Chondrocyte (in vitro differentiated cells): Measurements from ENCODE around the gene DGCR2. TPM values are rescaled to one million over a fixed set of nuclear protein-coding genes. Genes with fewer than 3 reads are reported as not detected.

Experiments
- DNase-seq: peaks from one replicate; pipeline ENCODE4 v3.0.0; 2021; ENCODE audit warnings: mixed read lengths, low spot score
- H3K27ac Mint-ChIP-seq: one replicate; pipeline ENCODE4 v1.8.0; 2021; ENCODE audit warnings: mild to moderate bottlenecking, moderate library complexity, mixed read lengths; ENCODE audit not compliant: unreplicated experiment
- H3K27me3 Mint-ChIP-seq: 2 replicates; pipeline ENCODE4 v1.8.0; 2021; ENCODE audit warnings: low read depth, mixed read lengths
- H3K36me3 Mint-ChIP-seq: 2 replicates; pipeline ENCODE4 v1.8.0; 2021; ENCODE audit warnings: low read depth, mixed read lengths
- H3K4me1 Mint-ChIP-seq: 2 replicates; pipeline ENCODE4 v1.8.0; 2021; ENCODE audit warnings: low read depth, mild to moderate bottlenecking, mixed read lengths
- H3K4me3 Mint-ChIP-seq: one replicate; pipeline ENCODE4 v1.8.0; 2021; ENCODE audit warnings: mild to moderate bottlenecking, moderate library complexity, mixed read lengths; ENCODE audit not compliant: unreplicated experiment
- H3K9me3 Mint-ChIP-seq: 2 replicates; pipeline ENCODE4 v1.8.0; 2021; ENCODE audit warnings: low read depth, mixed read lengths
- total RNA-seq: library from RNA; stranded (reverse); gene quantifications from 3 replicates; pipeline ENCODE4 v1.2.1, GENCODE V29; 2021
- TF ChIP-seq, protein P1 (sequence below): fragments of 200-600 bp; sonication (generic); IDR thresholded peaks from 2 replicates; pipeline ENCODE4 v1.5.0; 2021; ENCODE audit warnings: antibody characterized with exemption, mild to moderate bottlenecking, moderate library complexity

The DGCR2 gene
- total RNA-seq, 1 donor from 2014 or later: 45.8 TPM

DNA sequence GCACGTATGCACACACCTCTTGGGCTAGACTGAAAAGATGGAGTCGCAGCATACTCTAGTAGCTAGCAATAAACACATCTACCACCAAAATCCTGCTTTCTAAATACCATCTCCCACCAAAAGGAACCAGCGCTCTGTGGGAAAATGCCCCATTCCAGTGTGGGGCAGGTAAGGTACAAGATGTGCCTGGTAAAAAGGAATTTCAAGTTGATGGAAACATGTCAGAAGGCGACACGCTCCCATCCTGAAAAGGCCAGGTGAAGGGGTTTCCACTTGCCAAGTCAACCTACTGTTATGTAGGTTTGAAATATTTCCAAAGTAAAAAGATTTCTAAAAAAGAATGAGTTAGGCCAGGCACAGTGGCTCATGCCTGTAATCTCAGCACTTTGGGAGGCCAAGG lies 8.8 kb downstream of the DGCR2 start:
- no peaks in the 10 kb centered on the region for H3K9me3 Mint-ChIP-seq
- H3K4me1 Mint-ChIP-seq: peaks cover 24% of the 10 kb centered on the region
- no peaks in the 10 kb centered on the region for H3K36me3 Mint-ChIP-seq
- TF ChIP-seq, protein P1, sequence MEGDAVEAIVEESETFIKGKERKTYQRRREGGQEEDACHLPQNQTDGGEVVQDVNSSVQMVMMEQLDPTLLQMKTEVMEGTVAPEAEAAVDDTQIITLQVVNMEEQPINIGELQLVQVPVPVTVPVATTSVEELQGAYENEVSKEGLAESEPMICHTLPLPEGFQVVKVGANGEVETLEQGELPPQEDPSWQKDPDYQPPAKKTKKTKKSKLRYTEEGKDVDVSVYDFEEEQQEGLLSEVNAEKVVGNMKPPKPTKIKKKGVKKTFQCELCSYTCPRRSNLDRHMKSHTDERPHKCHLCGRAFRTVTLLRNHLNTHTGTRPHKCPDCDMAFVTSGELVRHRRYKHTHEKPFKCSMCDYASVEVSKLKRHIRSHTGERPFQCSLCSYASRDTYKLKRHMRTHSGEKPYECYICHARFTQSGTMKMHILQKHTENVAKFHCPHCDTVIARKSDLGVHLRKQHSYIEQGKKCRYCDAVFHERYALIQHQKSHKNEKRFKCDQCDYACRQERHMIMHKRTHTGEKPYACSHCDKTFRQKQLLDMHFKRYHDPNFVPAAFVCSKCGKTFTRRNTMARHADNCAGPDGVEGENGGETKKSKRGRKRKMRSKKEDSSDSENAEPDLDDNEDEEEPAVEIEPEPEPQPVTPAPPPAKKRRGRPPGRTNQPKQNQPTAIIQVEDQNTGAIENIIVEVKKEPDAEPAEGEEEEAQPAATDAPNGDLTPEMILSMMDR: no peak
- no peaks in the 10 kb centered on the region for H3K27me3 Mint-ChIP-seq
- H3K4me3 Mint-ChIP-seq: no peak overlapping the region
- no peak overlapping the region for H3K27ac Mint-ChIP-seq
- peak; percentile 12 for DNase-seq

DNA sequence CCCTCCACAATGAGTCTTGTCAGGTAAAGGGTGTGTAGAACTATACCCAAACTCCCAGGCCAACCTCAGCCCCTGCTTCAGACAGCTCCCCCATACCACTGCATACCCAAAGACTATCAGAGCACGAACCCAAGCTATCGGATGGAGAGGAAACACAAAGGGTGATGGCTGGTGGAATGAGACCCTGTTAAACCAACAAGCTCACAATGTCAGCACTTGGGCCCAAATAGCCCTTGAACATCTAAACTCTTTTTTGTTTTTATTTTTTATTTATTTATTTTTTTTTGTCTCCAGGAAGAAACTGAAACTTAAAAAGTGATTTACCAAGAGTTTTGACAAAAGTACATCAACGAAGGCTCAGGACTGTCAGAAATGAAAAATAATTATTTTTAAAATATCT lies 10.6 kb downstream of the DGCR2 start:
- Mint-ChIP-seq H3K27ac (no peak overlapping the region), H3K4me1 (peaks cover 24% of the 10 kb centered on the region), H3K36me3 (no peaks in the 10 kb centered on the region), H3K4me3 (no peak overlapping the region), H3K27me3 (no peaks in the 10 kb centered on the region), H3K9me3 (no peaks in the 10 kb centered on the region)
- TF ChIP-seq, protein P1: no peak
- DNase-seq: no peak

DNA sequence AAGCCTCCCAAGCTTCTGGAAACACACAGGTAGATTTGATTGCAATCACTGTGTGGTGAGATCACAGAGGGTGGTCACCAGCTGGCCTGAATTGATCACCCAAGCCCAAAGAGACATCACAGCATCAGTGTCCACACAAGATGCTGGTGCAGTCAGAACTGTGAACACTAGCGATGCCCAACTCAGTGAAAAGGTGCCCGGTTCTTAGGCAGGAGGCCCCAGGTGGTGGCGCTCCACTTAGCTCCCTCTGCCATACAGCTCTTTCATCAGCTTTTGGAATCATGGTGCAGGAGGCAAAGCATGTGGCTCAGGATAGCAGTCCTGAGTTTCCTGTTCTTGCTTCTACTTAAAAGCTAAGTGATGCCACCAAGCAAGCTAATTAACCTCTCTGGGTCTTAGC lies 11.1 kb downstream of the DGCR2 start:
- peaks cover 24% of the 10 kb centered on the region for H3K4me1 Mint-ChIP-seq
- H3K4me3 Mint-ChIP-seq: no peak overlapping the region
- H3K27ac Mint-ChIP-seq: no peak overlapping the region
- H3K9me3 Mint-ChIP-seq: no peaks in the 10 kb centered on the region
- no peaks in the 10 kb centered on the region for H3K27me3 Mint-ChIP-seq
- no peaks in the 10 kb centered on the region for H3K36me3 Mint-ChIP-seq
- DNase-seq: peak; percentile 33
- TF ChIP-seq, protein P1: no peak

GRCh38 chr22:19110646-19111045 lies 11.6 kb downstream of the DGCR2 start:
- H3K9me3 Mint-ChIP-seq: no peaks in the 10 kb centered on the region
- TF ChIP-seq, protein P1: no peak
- H3K36me3 Mint-ChIP-seq: no peaks in the 10 kb centered on the region
- H3K4me1 Mint-ChIP-seq: peaks cover 21% of the 10 kb centered on the region
- H3K27me3 Mint-ChIP-seq: no peaks in the 10 kb centered on the region
- no peak for DNase-seq
- H3K27ac Mint-ChIP-seq: no peak overlapping the region
- H3K4me3 Mint-ChIP-seq: no peak overlapping the region

DNA sequence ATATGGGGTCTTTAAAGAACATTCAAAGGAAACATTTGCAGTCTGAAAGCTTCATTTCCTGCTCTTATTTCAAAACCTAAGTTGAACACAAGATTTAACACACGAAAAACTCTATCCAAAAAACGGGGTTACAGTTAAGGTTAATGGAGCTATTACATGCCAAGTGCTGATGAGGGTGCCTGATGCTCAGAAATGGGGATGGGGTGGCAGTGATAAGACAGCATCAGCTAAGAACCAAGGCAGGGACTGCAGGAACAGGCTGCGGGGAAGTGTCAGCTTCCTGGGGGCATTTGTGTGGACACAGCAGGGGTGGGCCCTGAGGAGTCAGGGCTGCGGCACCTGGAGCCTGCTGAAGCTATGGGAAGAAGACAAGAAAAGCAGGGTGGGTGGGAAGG lies 12.2 kb downstream of the DGCR2 start:
- Mint-ChIP-seq H3K27ac (peak overlapping the region; percentile 87), H3K36me3 (no peaks in the 10 kb centered on the region), H3K4me1 (peaks cover 17% of the 10 kb centered on the region), H3K27me3 (no peaks in the 10 kb centered on the region), H3K9me3 (no peaks in the 10 kb centered on the region), H3K4me3 (no peak overlapping the region)
- DNase-seq: peak; percentile 58
- TF ChIP-seq, protein P1: no peak
